Ramos (cell line): ENCODE results near the gene RBM33.

ENCODE experiments used
- in situ Hi-C: fragments of 300-500 bp; cut with MboI; formaldehyde crosslinking; loops from one replicate; pipeline ENCODE4 v1.14.3; 2022; ENCODE audit warnings: low sequenced_read_pairs; ENCODE audit not compliant: unreplicated experiment

The RBM33 gene

DNA sequence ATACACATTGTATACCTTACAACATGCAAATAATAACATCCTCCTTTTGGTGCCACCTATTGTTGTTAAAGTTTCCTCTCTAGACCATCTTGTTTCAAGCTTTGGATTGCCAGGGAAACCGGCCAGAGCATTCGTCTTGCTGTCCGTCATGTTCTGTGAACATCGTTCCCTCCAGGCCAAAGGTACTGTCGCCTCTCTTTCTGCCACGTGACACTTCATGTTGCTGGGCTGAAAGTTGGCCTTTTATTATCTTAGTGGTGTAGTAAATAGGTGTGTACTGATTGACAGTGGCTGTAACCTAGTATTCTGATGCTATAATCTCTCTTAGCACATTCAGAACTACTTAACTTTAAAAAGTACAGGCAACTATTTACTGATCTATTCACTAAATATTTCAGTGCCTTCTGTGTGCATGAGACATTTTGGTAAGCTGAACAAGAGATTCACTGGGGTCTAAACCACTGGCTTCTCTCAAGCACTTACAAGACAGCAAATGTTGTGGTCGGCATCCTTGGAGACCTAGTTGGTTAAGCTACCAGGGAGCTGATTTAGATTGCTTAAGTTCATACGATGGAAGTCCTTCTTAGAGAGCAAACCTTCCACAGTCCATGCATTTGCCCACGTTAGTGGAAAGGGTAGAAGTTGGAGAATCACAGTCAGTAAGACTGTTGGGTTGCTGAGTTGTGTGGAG lies 115.4 kb downstream of the RBM33 start:
- in situ Hi-C loops, result loop anchor here (5.0 to 10.0 kb wide), 2 partner anchors 163 to 835 kb away; no protein-coding TSS in a partner anchor

GRCh38 chr7:155761162-155761561 lies 116.7 kb downstream of the RBM33 start:
- in situ Hi-C loops, result no loop called here

DNA sequence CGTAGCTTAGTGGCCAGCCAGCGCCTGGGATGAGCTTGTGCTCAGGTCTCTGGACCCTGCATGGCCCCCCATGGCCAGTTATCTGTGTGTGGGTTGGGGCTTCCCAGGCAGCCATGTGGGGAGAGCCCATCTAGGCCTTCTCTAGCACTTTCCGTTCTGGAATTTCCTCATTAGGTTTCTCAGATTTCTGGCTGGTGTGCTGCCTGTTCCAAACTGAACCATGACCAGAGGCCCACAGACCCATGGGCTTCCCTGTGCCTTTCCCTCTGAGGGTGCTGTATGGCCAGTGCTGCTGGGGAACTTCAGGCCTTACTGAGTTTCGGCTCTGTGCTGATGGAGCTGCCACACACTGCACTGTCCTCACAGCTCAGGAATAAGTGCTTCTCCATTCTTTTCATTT lies 117.6 kb downstream of the RBM33 start:
- in situ Hi-C loops, result no loop called here

GRCh38 chr7:155762655-155763054 lies 118.2 kb downstream of the RBM33 start:
- in situ Hi-C loops, result no loop called here

DNA sequence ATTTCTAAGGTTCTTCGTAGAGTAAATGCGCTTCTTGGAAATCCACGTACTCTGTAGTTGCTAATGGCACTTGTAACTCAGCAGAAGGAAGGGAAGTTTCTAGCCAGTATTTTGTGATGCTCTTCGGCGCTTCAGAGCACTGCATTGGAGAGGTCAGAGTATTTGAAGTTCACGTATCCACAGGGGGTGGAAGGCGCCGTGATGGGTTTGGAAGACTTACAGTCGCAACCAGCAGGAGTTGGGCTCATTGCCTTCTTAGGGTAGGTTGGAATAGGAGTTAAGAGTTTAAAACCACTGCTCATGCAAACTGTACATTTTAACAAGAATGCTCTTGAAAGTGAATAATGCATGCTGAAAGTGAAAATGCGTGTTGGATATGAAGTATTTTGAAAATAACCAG lies 118.7 kb downstream of the RBM33 start:
- in situ Hi-C loops, result no loop called here

- in situ Hi-C loops, result no loop called here
These were observed 119.4 kb downstream of the RBM33 start for GRCh38 chr7:155763691-155764437.

DNA sequence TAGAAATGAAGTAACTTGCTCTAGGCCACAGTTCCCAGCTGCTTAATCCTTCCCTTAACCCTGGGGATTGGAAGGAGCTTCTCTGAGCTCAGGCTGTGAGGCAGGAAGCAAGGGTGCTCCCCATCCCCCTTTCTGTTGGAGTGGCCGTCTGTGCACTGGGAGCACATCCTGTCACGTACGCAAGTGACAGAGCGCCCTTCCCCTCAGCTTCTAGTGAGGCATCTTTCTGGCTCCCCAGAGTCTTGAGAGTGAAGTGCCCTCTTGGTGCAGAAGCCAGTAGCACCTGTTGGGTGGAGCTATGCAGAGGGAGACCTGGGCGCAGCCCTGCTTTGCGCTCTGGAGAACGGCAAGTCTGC lies 120.0 kb downstream of the RBM33 start:
- in situ Hi-C loops, result no loop called here

DNA sequence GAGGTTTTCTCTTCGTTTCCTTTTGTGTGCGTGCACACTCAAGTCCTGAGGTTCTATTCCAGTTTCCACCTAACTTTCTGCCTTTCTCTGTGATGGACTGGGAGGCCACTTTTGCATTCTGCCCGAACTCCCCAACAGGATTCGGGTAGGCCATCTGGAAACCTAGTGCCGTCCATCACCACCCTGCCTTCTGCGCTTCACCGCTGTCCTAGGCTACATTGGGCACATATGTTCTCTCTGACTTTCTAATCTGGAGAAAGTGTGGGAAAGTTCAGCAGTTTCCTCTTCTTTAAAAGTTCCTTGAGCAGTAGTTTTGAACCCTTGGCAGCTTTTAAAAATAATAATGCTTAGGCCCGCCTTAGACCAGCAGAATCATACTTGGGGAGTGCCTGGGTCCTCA lies 121.0 kb downstream of the RBM33 start:
- in situ Hi-C loops, result no loop called here

- in situ Hi-C loops, result no loop called here
These were observed 121.9 kb downstream of the RBM33 start for GRCh38 chr7:155766386-155766785.

DNA sequence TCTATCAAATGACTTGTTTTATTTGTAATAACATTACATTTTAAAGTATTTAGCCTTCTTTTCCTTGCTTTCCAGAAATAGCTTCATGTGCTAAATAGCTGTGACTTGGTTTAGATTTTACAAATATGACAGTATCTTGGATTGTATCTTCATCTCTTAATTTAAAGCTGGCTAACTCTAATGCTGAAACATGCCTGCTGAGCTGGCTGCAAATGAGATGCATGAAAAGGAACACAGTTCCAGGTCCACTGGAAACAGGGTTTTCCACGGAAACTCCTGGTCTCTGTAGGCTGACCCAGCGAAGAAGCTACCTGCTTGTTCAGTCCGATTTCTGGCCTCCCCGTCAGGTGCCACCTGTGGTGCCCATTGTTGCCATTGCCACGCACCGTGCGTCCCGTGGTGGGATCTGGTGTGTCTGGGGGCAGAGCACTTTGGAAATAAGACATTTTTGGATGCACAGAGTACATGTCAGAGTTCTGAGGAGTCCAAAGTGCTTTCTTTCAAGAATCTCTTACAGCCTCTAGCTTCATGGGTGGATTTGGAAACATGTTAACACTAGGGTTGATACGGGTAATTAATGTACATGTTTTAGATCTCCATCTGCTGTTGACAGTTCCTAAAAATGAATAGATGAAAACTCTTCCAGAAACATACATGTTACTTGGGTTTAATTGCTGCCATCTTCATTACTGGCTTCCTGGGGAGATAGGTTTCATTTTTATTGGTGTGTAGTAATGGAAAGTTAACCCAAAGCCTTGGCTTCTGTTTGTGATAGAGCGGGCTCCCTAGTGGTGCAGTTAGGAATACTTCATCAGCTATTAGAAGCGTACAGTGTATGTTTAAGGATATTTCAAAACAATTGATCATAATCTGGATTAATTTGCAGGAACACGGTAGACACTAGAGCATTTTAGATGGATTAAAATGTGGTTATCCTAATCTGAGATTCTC lies 122.8 kb downstream of the RBM33 start:
- in situ Hi-C loops, result no loop called here

DNA sequence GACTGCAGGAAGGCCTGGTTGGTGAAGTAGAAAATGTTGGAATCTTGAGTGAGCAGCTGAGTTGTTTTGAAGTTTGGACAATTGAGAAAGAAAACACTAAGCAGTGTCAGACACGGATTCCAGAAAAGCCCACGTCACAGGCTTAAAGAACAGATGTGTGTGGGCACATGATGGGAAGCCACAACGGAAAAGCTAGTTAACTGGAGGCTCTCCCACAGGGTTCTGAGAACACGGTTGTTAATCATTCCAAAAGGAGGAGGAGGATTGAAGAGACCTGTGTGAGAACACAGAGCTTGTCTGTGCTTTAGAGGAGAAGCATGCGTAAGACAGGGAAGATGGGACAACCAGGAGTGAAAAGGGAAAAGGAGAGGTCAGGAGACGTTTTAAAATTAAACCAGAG lies 125.2 kb downstream of the RBM33 start:
- in situ Hi-C loops, result no loop called here

- in situ Hi-C loops, result no loop called here
These were observed 125.8 kb downstream of the RBM33 start for GRCh38 chr7:155770241-155770640.

DNA sequence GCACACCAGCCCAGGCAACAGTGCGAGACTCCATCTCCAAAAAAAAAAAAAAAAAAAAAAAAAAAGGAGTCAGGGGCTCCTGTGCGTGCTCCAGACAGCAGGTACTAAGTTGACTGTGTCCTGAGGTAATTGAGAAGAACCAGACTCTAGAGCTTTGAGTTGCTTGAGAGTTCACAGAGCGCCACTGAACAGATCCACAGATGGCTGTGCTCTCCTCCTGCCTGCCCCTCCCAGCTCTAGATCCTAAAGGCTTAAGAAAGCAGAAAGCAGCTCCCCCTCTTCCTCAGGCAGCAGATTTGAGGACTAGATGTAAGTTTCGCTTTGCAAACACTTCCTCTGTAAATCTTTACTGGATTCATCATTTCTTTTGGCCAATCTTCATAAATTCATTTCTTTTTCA lies 129.1 kb downstream of the RBM33 start:
- in situ Hi-C loops, result no loop called here

GRCh38 chr7:155774947-155775346 lies 130.5 kb downstream of the RBM33 start:
- in situ Hi-C loops, result no loop called here

DNA sequence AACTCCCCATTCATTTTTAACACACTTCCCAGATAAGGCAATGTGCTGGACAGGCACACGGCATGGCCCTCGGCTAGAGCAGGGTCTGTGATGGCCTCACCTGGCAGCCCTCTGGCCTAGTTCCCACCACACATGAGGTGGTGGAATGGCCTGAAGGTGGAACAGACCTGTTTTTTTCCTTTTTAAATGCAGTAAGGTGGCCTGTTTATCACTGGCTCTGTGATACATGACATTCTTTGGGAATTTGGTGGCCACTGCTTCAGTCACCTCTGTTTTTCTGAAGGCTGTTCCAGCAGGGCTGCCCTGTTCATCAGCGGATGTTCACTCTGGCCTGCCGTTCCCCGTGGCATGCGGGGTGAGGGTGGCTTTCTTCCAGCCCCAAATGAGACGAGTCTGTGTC lies 131.2 kb downstream of the RBM33 start:
- in situ Hi-C loops, result no loop called here

GRCh38 chr7:155776606-155777005 lies 132.1 kb downstream of the RBM33 start:
- in situ Hi-C loops, result no loop called here

DNA sequence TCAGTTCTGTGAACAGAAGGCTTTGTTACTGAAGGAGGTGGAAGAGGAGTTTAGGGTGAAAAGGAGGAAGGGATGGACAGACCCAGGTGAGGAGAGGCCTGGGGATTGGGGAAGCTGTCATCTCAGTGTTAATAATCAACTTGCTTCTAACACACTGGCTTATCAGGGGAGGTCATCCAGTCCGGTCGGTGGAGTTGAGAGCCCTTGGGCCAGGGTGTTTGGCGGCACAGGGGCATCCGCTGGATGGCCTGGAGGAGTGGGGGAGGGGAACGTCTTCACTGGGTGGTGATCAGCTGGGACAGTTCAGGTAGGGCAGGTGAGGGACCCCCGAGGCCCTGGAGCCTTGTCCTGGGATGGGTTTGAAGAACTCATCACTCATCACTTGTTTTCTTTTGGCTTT lies 133.9 kb downstream of the RBM33 start:
- in situ Hi-C loops, result no loop called here

DNA sequence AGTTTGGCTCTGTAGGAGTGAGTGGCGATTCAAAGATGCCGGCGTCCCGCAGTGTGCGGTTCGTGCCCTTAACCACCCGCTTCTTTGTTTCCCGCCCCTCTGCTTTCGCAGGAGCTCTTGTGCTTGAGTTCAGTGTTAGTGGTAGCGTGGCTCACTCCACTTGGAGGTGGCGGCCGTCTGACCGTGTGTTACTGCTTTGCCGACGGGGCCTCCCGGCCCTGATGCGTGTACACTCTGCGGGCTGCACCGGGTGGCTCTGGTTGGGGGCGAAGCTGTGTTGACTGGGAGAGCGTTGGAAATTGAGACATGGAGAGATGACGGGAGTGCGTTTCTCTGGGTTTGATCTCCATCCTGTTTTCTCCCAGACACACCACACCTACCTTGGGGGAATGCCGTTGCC lies 136.4 kb downstream of the RBM33 start:
- in situ Hi-C loops, result no loop called here

DNA sequence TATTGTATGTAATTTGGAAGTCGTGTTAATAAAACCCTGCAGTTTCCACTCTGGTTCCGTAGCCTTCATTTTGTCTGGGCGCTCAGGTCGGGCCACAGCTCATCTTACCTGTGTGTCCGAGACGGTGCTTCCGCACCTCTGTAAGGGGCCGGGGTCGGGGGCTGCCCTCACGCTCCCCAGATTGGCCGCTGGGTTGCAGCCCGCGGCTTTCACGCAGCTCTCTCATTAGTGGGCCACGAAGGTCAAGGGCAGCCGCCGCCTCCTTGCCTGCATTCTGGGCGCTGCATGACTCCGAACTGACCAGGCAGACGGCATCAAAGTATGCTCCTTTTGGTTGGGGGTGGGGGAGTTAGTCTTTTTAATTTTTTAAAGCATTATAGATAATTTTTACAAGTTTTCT lies 137.0 kb downstream of the RBM33 start:
- in situ Hi-C loops, result no loop called here

DNA sequence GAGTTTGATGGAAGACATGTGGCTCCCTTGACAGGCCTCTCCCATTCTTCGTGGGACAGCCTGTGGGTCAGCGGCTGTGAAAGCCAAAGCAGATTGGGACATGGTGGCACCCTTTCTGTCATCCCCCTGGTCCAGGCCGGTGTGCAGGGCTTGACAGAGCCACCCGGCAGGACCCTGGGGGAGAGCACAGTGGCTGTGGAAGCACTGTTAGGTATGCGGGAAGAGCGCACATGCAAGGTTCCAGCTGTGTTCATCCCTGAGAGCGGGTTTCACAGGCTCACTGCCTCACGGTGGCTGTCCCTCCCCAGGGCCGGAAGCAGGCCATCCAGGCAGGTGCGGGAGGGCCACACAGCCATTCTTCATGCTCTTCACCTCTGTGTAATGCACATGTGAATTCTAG lies 138.0 kb downstream of the RBM33 start:
- in situ Hi-C loops, result no loop called here

DNA sequence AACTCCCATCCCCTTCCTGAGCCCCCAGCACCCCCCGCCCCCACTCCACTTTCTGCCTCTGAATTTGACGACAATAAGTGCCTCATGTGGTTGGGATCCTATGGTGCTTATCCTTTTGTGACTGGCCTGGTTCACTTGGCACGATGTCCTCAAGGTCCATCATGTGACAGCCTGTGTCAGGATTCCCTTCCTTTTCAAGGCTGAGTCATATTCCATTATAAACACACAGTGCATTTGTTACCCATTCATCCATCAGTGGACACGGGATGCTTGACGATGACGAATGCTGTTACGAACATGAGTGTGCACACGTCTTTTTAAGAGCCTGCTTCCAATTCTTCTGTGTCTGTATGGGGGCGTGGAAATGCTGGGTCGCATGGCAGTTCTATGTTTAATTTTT lies 141.1 kb downstream of the RBM33 start:
- in situ Hi-C loops, result no loop called here
